Liver (tissue), 9 donors: Measurements from ENCODE around the gene TNS3. TPM values are rescaled to one million over a fixed set of nuclear protein-coding genes. Genes with fewer than 3 reads are reported as not detected.

Experiments
- DNase-seq: peaks from one replicate; pipeline ENCODE4 v3.0.0-alpha.2; 2017; ENCODE audit warnings: low spot score
- H3K27ac ChIP-seq, 2 donors: one replicate each; pipeline ENCODE4 v1.7.0; 2013; ENCODE audit warnings: inconsistent platforms in 2 of 2, low read length in 2 of 2, control low read depth in 1 of 2, low read depth in 1 of 2, mild to moderate bottlenecking in 1 of 2
- H3K27me3 ChIP-seq, 4 donors: one replicate each; pipeline versions ENCODE4 v1.6.1 to v1.7.0; 2013; ENCODE audit warnings: low read length in 3 of 4, inconsistent platforms in 1 of 4, mild to moderate bottlenecking in 1 of 4, moderate library complexity in 1 of 4; ENCODE audit not compliant: control insufficient read depth in 4 of 4, insufficient read depth in 4 of 4
- H3K36me3 ChIP-seq, 4 donors: one replicate each; pipeline versions ENCODE4 v1.6.1 to v1.7.0; 2013; ENCODE audit warnings: low read length in 3 of 4, mild to moderate bottlenecking in 3 of 4, low read depth in 1 of 4, moderate library complexity in 1 of 4; ENCODE audit not compliant: control insufficient read depth in 4 of 4, insufficient read depth in 3 of 4
- H3K4me1 ChIP-seq, 4 donors: one replicate each; pipeline versions ENCODE4 v1.6.1 to v1.7.0; 2013; ENCODE audit warnings: low read length in 3 of 4, mild to moderate bottlenecking in 3 of 4, moderate library complexity in 1 of 4; ENCODE audit not compliant: control insufficient read depth in 4 of 4, insufficient read depth in 4 of 4
- H3K4me3 ChIP-seq, 3 donors: one replicate each; pipeline versions ENCODE4 v1.6.1 to v1.7.0; 2013; ENCODE audit warnings: low read length in 3 of 3, control low read depth in 1 of 3, low read depth in 1 of 3, mild to moderate bottlenecking in 1 of 3
- H3K9ac ChIP-seq, 2 donors: one replicate each; pipeline ENCODE4 v1.7.0; 2013; ENCODE audit warnings: low read length in 2 of 2, mild to moderate bottlenecking in 2 of 2, moderate library complexity in 2 of 2, control low read depth in 1 of 2, low read depth in 1 of 2
- H3K9me3 ChIP-seq, 4 donors: one replicate each; pipeline versions ENCODE4 v1.6.1 to v1.7.0; 2013; ENCODE audit warnings: low read length in 3 of 4; ENCODE audit not compliant: control insufficient read depth in 4 of 4
- GABPA ChIP-seq, 2 donors: IDR thresholded peaks in 1 of 2; conservative IDR thresholded peaks in 1 of 2; 2 replicates each; pipeline ENCODE4 v1.6.1; 2016; ENCODE audit warnings: antibody characterized with exemption in 2 of 2, mild to moderate bottlenecking in 1 of 2, moderate library complexity in 1 of 2
- HNF4G ChIP-seq: IDR thresholded peaks from 2 replicates; pipeline ENCODE4 v1.6.1; 2016; ENCODE audit warnings: antibody characterized with exemption
- JUND ChIP-seq, 2 donors: IDR thresholded peaks; 2 replicates each; pipeline ENCODE4 v1.6.1; 2016; ENCODE audit warnings: antibody characterized with exemption in 2 of 2
- NR2F2 ChIP-seq: IDR thresholded peaks from 2 replicates; pipeline ENCODE4 v1.6.1; 2016; ENCODE audit warnings: antibody characterized with exemption
- RAD21 ChIP-seq, 2 donors: IDR thresholded peaks; 2 replicates each; pipeline ENCODE4 v1.6.1; 2016; ENCODE audit warnings: antibody characterized with exemption in 2 of 2, mild to moderate bottlenecking in 2 of 2
- SP1 ChIP-seq: IDR thresholded peaks from 2 replicates; pipeline ENCODE4 v1.6.1; 2018; ENCODE audit warnings: antibody characterized with exemption, mild to moderate bottlenecking
- YY1 ChIP-seq: IDR thresholded peaks from 2 replicates; pipeline ENCODE4 v1.6.1; 2016; ENCODE audit warnings: antibody characterized with exemption, mild to moderate bottlenecking
- ZBTB33 ChIP-seq: IDR thresholded peaks from 2 replicates; pipeline ENCODE4 v1.6.1; 2016; ENCODE audit warnings: antibody characterized with exemption
- WGBS: extraction: QIAGEN DNeasy Blood & Tissue Kit; methylation state at CpG from one replicate; pipeline ENCODE4 v1.1.7; 2013; 5-methylcytosine and 5-hydroxymethylcytosine counted together
- polyA plus RNA-seq, 2 donors: library from polyadenylated mRNA; stranded (reverse) in 1 of 2; unstranded in 1 of 2; fragments of 200-250 nt in 1 of 2; fragments of >200 nt in 1 of 2; fragmentation: Nextera tagmentation in 1 of 2; extraction: Ambion mirVana in 1 of 2; gene quantifications; one replicate each; pipeline versions ENCODE4 v1.2.1 to v1.2.3, GENCODE V29; 2013 to 2015
- total RNA-seq, 2 donors: library from RNA; depleted of rRNA; stranded (reverse); fragments of >200 nt; gene quantifications; one replicate each; pipeline ENCODE4 v1.2.3, GENCODE V29; 2014
- TF ChIP-seq, protein P1 (sequence below): IDR thresholded peaks from 2 replicates; pipeline ENCODE4 v1.6.1; 2016; ENCODE audit warnings: antibody characterized with exemption, mild to moderate bottlenecking
- TF ChIP-seq, protein P2 (sequence below): fragments of 150-350 bp; IDR thresholded peaks from 2 replicates; pipeline ENCODE4 v1.5.1; 2017; ENCODE audit warnings: improper control_type of control experiment, low read depth, low read length; ENCODE audit not compliant: missing input control
- TF ChIP-seq, protein P3 (sequence below): IDR thresholded peaks from 2 replicates; pipeline ENCODE4 v1.6.1; 2016; ENCODE audit warnings: antibody characterized with exemption
- donor health status: healthy.
- donor health status: healthy.
- donor health status: healthy.
- donor health status: healthy.
- donor health status: healthy.

Gene TNS3
- total and polyA plus RNA-seq, 4 donors = 16.8 to 100 (median 29.5) TPM

GRCh38 chr7:47492716-47493325 lies 89.1 kb downstream of the TNS3 start:
- no peaks in the 10 kb centered on the region for H3K27me3 ChIP-seq
- 86% methylated on average over 14 of the region's 14 CpGs for WGBS
- no peak overlapping the region for H3K27ac ChIP-seq

GRCh38 chr7:47490501-47491265 lies 91.2 kb downstream of the TNS3 start:
- Histone ChIP-seq H3K36me3 (no peaks in the 10 kb centered on the region), H3K4me3 (no peak overlapping the region), H3K9me3 (no peaks in the 10 kb centered on the region), H3K27me3 (no peaks in the 10 kb centered on the region), H3K9ac (no peak overlapping the region), H3K4me1 (peaks cover 0 to 20% (median 9%) of the 10 kb centered on the region in 4 donors), H3K27ac (no peak overlapping the region)
- WGBS = 92% methylated on average over 24 of the region's 24 CpGs
- no peak for DNase-seq
- TF ChIP-seq YY1 = no peak
- TF ChIP-seq, protein P1, sequence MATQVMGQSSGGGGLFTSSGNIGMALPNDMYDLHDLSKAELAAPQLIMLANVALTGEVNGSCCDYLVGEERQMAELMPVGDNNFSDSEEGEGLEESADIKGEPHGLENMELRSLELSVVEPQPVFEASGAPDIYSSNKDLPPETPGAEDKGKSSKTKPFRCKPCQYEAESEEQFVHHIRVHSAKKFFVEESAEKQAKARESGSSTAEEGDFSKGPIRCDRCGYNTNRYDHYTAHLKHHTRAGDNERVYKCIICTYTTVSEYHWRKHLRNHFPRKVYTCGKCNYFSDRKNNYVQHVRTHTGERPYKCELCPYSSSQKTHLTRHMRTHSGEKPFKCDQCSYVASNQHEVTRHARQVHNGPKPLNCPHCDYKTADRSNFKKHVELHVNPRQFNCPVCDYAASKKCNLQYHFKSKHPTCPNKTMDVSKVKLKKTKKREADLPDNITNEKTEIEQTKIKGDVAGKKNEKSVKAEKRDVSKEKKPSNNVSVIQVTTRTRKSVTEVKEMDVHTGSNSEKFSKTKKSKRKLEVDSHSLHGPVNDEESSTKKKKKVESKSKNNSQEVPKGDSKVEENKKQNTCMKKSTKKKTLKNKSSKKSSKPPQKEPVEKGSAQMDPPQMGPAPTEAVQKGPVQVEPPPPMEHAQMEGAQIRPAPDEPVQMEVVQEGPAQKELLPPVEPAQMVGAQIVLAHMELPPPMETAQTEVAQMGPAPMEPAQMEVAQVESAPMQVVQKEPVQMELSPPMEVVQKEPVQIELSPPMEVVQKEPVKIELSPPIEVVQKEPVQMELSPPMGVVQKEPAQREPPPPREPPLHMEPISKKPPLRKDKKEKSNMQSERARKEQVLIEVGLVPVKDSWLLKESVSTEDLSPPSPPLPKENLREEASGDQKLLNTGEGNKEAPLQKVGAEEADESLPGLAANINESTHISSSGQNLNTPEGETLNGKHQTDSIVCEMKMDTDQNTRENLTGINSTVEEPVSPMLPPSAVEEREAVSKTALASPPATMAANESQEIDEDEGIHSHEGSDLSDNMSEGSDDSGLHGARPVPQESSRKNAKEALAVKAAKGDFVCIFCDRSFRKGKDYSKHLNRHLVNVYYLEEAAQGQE = no peak
- no peak for TF ChIP-seq HNF4G
- TF ChIP-seq JUND (IDR thresholded peaks at IDR 0.05) = no peak
- no peak for TF ChIP-seq RAD21 (IDR thresholded peaks at IDR 0.05)
- no peak for TF ChIP-seq ZBTB33
- TF ChIP-seq, protein P2, sequence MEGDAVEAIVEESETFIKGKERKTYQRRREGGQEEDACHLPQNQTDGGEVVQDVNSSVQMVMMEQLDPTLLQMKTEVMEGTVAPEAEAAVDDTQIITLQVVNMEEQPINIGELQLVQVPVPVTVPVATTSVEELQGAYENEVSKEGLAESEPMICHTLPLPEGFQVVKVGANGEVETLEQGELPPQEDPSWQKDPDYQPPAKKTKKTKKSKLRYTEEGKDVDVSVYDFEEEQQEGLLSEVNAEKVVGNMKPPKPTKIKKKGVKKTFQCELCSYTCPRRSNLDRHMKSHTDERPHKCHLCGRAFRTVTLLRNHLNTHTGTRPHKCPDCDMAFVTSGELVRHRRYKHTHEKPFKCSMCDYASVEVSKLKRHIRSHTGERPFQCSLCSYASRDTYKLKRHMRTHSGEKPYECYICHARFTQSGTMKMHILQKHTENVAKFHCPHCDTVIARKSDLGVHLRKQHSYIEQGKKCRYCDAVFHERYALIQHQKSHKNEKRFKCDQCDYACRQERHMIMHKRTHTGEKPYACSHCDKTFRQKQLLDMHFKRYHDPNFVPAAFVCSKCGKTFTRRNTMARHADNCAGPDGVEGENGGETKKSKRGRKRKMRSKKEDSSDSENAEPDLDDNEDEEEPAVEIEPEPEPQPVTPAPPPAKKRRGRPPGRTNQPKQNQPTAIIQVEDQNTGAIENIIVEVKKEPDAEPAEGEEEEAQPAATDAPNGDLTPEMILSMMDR = no peak
- no peak for TF ChIP-seq GABPA (IDR thresholded peaks at IDR 0.05 in 1 of 2, conservative IDR thresholded peaks at IDR 0.05 in 1 of 2)
- TF ChIP-seq, protein P3, sequence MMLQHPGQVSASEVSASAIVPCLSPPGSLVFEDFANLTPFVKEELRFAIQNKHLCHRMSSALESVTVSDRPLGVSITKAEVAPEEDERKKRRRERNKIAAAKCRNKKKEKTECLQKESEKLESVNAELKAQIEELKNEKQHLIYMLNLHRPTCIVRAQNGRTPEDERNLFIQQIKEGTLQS = no peak
- no peak for TF ChIP-seq SP1
- no peak for TF ChIP-seq NR2F2

More at GRCh38 chr7:47492716-47493325, 89.1 kb downstream of the TNS3 start:
- H3K36me3 ChIP-seq = no peaks in the 10 kb centered on the region
- no peak overlapping the region for H3K9ac ChIP-seq
- no peaks in the 10 kb centered on the region for H3K9me3 ChIP-seq
- H3K4me1 ChIP-seq = peaks cover 12 to 28% (median 20%) of the 10 kb centered on the region in 4 donors
- H3K4me3 ChIP-seq = no peak overlapping the region
- TF ChIP-seq YY1 (no peak), SP1 (no peak)
- TF ChIP-seq, protein P2 = no peak
- TF ChIP-seq, protein P1 = no peak
- no peak for DNase-seq
